Keratinocyte (primary cell): ENCODE data around the gene PTPRD. TPM values are rescaled to one million over a fixed set of nuclear protein-coding genes. Genes with fewer than 3 reads are reported as not detected.

Source experiments
- DNase-seq: peaks from one replicate; pipeline ENCODE4 v3.0.0-alpha.2; 2011; ENCODE audit warnings: low read depth, missing footprints, low spot score
- FAIRE-seq: peaks from 2 replicates; lab custom pipeline; 2011; peaks lifted over from hg19 to GRCh38; lab: Jason Lieb, UNC
- H2AFZ ChIP-seq: 2 replicates; pipeline ENCODE4 v1.6.0; 2012; ENCODE audit warnings: low read length, control low read depth, inconsistent platforms; ENCODE audit not compliant: control insufficient read depth
- H3K27ac ChIP-seq: 2 replicates; pipeline ENCODE4 v1.5.1; 2011; ENCODE audit warnings: low read length; ENCODE audit not compliant: control insufficient read depth, insufficient read depth
- H3K27me3 ChIP-seq: 3 replicates; pipeline ENCODE4 v1.6.0; 2011; ENCODE audit warnings: low read length; ENCODE audit not compliant: control insufficient read depth, insufficient read depth; ENCODE audit errors: extremely low read depth
- H3K36me3 ChIP-seq, 2 experiments: 2 replicates in 1 of 2; 3 replicates in 1 of 2; pipeline ENCODE4 v1.5.1; 2011; ENCODE audit warnings: low read length in 2 of 2, mild to moderate bottlenecking in 1 of 2; ENCODE audit not compliant: control insufficient read depth in 2 of 2, insufficient read depth in 2 of 2; ENCODE audit errors: extremely low read depth in 1 of 2
- H3K4me1 ChIP-seq: 3 replicates; pipeline ENCODE4 v1.5.1; 2011; ENCODE audit warnings: low read length; ENCODE audit not compliant: control insufficient read depth, insufficient read depth; ENCODE audit errors: extremely low read depth
- H3K4me2 ChIP-seq: 3 replicates; pipeline ENCODE4 v1.6.0; 2011; ENCODE audit warnings: low read depth, low read length; ENCODE audit not compliant: control insufficient read depth, insufficient read depth; ENCODE audit errors: extremely low read depth
- H3K4me3 ChIP-seq, 3 experiments: fragments of 200-600 bp in 1 of 3; sonication (generic) in 1 of 3; 2 replicates in 2 of 3; 3 replicates in 1 of 3; pipeline ENCODE4 v1.5.1; 2011 to 2016; ENCODE audit warnings: low read length in 3 of 3, mild to moderate bottlenecking in 3 of 3, control low read depth in 2 of 3, inconsistent platforms in 1 of 3, low read depth in 1 of 3, mixed read lengths in 1 of 3, mixed run types in 1 of 3, moderate library complexity in 1 of 3; ENCODE audit not compliant: control insufficient read depth in 2 of 3, insufficient read depth in 2 of 3; ENCODE audit errors: extremely low read depth in 1 of 3
- H3K79me2 ChIP-seq: 2 replicates; pipeline ENCODE4 v1.6.0; 2012; ENCODE audit warnings: low read length; ENCODE audit not compliant: control insufficient read depth, insufficient read depth
- H3K9ac ChIP-seq: 3 replicates; pipeline ENCODE4 v1.6.0; 2011; ENCODE audit warnings: low read length; ENCODE audit not compliant: control insufficient read depth, insufficient read depth; ENCODE audit errors: extremely low read depth
- H3K9me1 ChIP-seq: 3 replicates; pipeline ENCODE4 v1.6.0; 2011; ENCODE audit warnings: low read length; ENCODE audit not compliant: control insufficient read depth, insufficient read depth; ENCODE audit errors: extremely low read depth
- H3K9me3 ChIP-seq: 2 replicates; pipeline ENCODE4 v1.5.1; 2012; ENCODE audit warnings: low read depth, low read length; ENCODE audit not compliant: control insufficient read depth
- H4K20me1 ChIP-seq: 3 replicates; pipeline ENCODE4 v1.6.0; 2011; ENCODE audit warnings: low read length; ENCODE audit not compliant: control insufficient read depth, insufficient read depth; ENCODE audit errors: extremely low read depth
- EZH2 ChIP-seq: IDR thresholded peaks from one replicate; pipeline ENCODE4 v1.6.1; 2012; ENCODE audit warnings: inconsistent platforms, mild to moderate bottlenecking, low read length, moderate library complexity
- dilution Hi-C: fragments of 300-500 bp; cut with MboI; formaldehyde crosslinking; loops from one replicate; pipeline ENCODE4 v1.7.0; 2020; ENCODE audit warnings: low sequenced_read_pairs; ENCODE audit not compliant: extremely low pct_ligation_motif_present
- polyA plus RNA-seq, 5 experiments: library from polyadenylated mRNA; depleted of rRNA in 3 of 5; stranded (reverse) in 3 of 5; stranded (forward) in 1 of 5; unstranded in 1 of 5; fragments of >200 nt; gene quantifications; 1 replicate in 1 of 5; 2 replicates in 3 of 5; 3 replicates in 1 of 5; pipeline versions ENCODE4 v1.2.1 to v1.2.3, GENCODE V29; 2011 to 2012; ENCODE audit warnings: missing spikeins in 2 of 5, low read depth in 1 of 5, low replicate concordance in 1 of 5
- TF ChIP-seq, protein P1 (sequence below), 3 experiments: IDR thresholded peaks in 1 of 3; conservative IDR thresholded peaks in 1 of 3; optimal IDR thresholded peaks in 1 of 3; 2 replicates in 2 of 3; 3 replicates in 1 of 3; pipeline versions ENCODE3 to v1.5.1; 2011; ENCODE audit warnings: low read length in 3 of 3, mild to moderate bottlenecking in 3 of 3, moderate library complexity in 2 of 3, control low read depth in 1 of 3, inconsistent platforms in 1 of 3; ENCODE audit not compliant: insufficient read depth in 2 of 3; ENCODE audit errors: extremely low read depth in 1 of 3

Gene PTPRD
- polyA plus RNA-seq, 1 donor (not counting 4 experiments of a cell fraction or from before 2014, with no cell fraction given) = 0.10 TPM

DNA sequence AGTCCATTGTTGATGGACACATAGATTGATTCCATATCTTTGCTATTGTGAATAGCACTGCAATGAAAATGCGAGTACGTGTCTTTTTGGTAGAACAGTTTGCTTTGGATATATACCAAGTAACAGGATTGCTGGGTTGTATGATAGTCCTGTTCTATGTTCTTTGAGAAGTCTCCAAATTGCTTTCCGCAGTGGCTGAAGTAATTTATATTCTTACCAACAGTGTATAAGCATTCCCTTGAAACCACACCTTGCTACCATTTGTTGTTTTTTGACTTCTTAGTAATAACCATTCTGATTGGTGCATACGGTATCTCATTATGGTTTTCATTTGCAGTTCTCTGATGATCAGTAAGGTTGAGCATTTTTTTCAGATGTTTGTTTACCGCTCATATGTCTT, 792.9 kb downstream of the PTPRD start:
- no peaks in the 10 kb centered on the region for H3K79me2 ChIP-seq
- dilution Hi-C loops = no loop called here
- H2AFZ ChIP-seq = no peak overlapping the region
- FAIRE-seq (no peak), DNase-seq (no peak)
- H3K9me3 ChIP-seq = no peaks in the 10 kb centered on the region
- TF ChIP-seq EZH2 = no peak
- TF ChIP-seq, protein P1, sequence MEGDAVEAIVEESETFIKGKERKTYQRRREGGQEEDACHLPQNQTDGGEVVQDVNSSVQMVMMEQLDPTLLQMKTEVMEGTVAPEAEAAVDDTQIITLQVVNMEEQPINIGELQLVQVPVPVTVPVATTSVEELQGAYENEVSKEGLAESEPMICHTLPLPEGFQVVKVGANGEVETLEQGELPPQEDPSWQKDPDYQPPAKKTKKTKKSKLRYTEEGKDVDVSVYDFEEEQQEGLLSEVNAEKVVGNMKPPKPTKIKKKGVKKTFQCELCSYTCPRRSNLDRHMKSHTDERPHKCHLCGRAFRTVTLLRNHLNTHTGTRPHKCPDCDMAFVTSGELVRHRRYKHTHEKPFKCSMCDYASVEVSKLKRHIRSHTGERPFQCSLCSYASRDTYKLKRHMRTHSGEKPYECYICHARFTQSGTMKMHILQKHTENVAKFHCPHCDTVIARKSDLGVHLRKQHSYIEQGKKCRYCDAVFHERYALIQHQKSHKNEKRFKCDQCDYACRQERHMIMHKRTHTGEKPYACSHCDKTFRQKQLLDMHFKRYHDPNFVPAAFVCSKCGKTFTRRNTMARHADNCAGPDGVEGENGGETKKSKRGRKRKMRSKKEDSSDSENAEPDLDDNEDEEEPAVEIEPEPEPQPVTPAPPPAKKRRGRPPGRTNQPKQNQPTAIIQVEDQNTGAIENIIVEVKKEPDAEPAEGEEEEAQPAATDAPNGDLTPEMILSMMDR (optimal IDR thresholded peaks at IDR 0.05 in 1 of 3, IDR thresholded peaks at IDR 0.05 in 1 of 3, conservative IDR thresholded peaks at IDR 0.05 in 1 of 3; ENCODE audit: extremely low read depth in 1 of 3, insufficient read depth in 2 of 3, low read length in 3 of 3) = no peak
- no peak overlapping the region for H3K4me2 ChIP-seq
- H3K27ac ChIP-seq = no peak overlapping the region
- H3K27me3 ChIP-seq = no peaks in the 10 kb centered on the region
- H4K20me1 ChIP-seq = no peaks in the 10 kb centered on the region
- H3K36me3 ChIP-seq = no peaks in the 10 kb centered on the region
- H3K9ac ChIP-seq = no peak overlapping the region
- H3K9me1 ChIP-seq = no peaks in the 10 kb centered on the region
- H3K4me1 ChIP-seq = no peaks in the 10 kb centered on the region
- no peak overlapping the region for H3K4me3 ChIP-seq

DNA sequence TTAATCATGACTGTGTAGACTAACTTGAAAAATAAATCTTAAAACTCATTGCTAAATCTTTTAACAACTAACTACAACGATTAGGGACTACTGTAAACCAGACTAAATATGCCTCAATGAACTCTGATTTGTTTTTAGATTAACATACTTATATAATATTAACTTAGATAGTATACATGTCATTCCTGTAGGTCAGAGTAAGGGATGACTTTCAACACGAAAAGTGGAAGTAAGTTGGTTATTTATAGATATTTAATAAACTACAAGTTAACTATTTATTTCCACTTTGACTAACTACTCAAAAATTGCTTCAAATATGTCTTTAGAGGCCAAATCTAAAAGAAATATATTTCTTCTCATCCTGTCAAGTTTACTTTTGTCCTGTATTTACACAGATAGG, 795.6 kb downstream of the PTPRD start:
- Histone ChIP-seq H3K27me3 (no peaks in the 10 kb centered on the region), H2AFZ (no peak overlapping the region), H3K4me2 (no peak overlapping the region), H3K9me1 (no peaks in the 10 kb centered on the region), H4K20me1 (no peaks in the 10 kb centered on the region), H3K36me3 (no peaks in the 10 kb centered on the region), H3K79me2 (no peaks in the 10 kb centered on the region), H3K4me3 (no peak overlapping the region), H3K9me3 (no peaks in the 10 kb centered on the region), H3K27ac (no peak overlapping the region), H3K4me1 (no peaks in the 10 kb centered on the region), H3K9ac (no peak overlapping the region)
- DNase-seq (no peak), FAIRE-seq (no peak)
- dilution Hi-C loops = no loop called here
- TF ChIP-seq, protein P1 (optimal IDR thresholded peaks at IDR 0.05 in 1 of 3, IDR thresholded peaks at IDR 0.05 in 1 of 3, conservative IDR thresholded peaks at IDR 0.05 in 1 of 3; ENCODE audit: extremely low read depth in 1 of 3, insufficient read depth in 2 of 3, low read length in 3 of 3) = no peak
- TF ChIP-seq EZH2 = no peak
